Effector memory CD8-positive, alpha-beta T cell (primary cell): Measurements from ENCODE around the gene PDE3A.
"Not testable (repeated sequence)": the region's sequence is repeated elsewhere in the genome, so short reads cannot be mapped to it uniquely, and the experiment has no call there.

Experiments used
- ATAC-seq: fragments of 150-1000 bp; cut with Tn5 transposase; replicated peaks from 2 replicates; pipeline ENCODE4 v1.10.0; 2021; ENCODE audit warnings: mild to moderate bottlenecking, moderate library complexity
- DNase-seq, 3 experiments: peaks; one replicate each; pipeline ENCODE4 v3.0.0; 2021
- H3K27ac Mint-ChIP-seq, 2 donors: one replicate each; pipeline ENCODE4 v1.8.0; 2022; ENCODE audit warnings: mild to moderate bottlenecking in 2 of 2, mixed read lengths in 2 of 2, moderate library complexity in 2 of 2
- H3K27me3 Mint-ChIP-seq, 2 donors: one replicate each; pipeline ENCODE4 v1.8.0; 2022; ENCODE audit warnings: mixed read lengths in 2 of 2
- H3K36me3 Mint-ChIP-seq: one replicate; pipeline ENCODE4 v1.8.0; 2022; ENCODE audit warnings: mild to moderate bottlenecking, moderate library complexity, mixed read lengths; ENCODE audit not compliant: insufficient read depth
- H3K4me1 Mint-ChIP-seq, 2 donors: one replicate each; pipeline ENCODE4 v1.8.0; 2022; ENCODE audit warnings: low read depth in 2 of 2, mixed read lengths in 2 of 2
- H3K4me3 Mint-ChIP-seq, 2 donors: one replicate each; pipeline ENCODE4 v1.8.0; 2022; ENCODE audit warnings: mild to moderate bottlenecking in 2 of 2, mixed read lengths in 2 of 2, moderate library complexity in 2 of 2
- H3K9me3 Mint-ChIP-seq, 2 donors: one replicate each; pipeline ENCODE4 v1.8.0; 2022; ENCODE audit warnings: mixed read lengths in 2 of 2

PDE3A gene

DNA sequence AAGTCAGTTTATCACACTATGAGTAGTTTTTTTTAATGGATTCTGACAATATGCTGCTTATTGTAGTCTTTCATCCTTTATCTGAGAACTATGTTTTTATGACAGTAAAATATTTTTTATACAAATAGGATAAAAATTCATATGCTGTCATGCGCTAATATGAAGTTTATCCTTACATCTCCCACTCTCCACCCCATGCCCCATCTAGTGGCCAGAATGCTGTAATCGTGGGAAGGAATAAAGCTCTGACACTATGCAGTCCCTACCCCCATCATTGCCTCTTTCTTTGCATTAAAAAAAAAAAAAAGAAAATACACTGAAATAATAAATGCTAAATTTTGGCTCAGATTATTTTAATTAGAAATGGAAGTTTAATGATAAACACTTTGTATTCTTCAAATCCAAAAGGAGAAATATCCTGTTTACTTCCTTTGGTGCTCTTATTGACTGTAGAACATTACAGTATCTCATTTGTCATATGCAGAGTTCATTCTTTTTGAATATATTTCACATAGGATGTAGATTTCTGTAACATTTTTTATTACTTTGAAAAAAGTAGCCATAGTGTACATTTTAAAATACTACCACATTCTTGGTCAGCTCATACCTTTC is 180.9 kb downstream of the PDE3A start:
- H3K4me1 Mint-ChIP-seq: no peaks in the 10 kb centered on the region
- no peaks in the 10 kb centered on the region for H3K36me3 Mint-ChIP-seq
- no peaks in the 10 kb centered on the region for H3K9me3 Mint-ChIP-seq
- no peak overlapping the region for H3K4me3 Mint-ChIP-seq
- DNase-seq: no peak
- no peak overlapping the region for H3K27ac Mint-ChIP-seq
- no peak for ATAC-seq
- no peaks in the 10 kb centered on the region for H3K27me3 Mint-ChIP-seq

DNA sequence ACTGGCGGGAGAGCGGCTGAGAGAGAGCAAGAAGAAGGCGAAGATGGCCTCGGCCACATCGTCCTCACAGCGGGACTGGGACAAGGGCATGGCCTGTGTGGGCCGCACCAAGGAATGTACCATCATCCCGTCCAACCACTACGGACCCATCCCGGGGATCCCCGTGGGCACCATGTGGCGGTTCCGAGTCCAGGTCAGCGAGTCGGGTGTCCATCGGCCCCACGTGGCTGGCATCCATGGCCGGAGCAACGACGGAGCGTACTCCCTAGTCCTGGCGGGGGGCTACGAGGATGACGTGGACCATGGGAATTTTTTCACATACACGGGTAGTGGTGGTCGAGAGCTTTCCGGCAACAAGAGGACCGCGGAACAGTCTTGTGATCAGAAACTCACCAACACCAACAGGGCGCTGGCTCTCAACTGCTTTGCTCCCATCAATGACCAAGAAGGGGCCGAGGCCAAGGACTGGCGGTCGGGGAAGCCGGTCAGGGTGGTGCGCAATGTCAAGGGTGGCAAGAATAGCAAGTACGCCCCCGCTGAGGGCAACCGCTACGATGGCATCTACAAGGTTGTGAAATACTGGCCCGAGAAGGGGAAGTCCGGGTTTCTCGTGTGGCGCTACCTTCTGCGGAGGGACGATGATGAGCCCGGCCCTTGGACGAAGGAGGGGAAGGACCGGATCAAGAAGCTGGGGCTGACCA is 183.6 kb downstream of the PDE3A start:
- ATAC-seq, DNase-seq, H3K4me3 Mint-ChIP-seq, H3K4me1 Mint-ChIP-seq, H3K36me3 Mint-ChIP-seq, H3K9me3 Mint-ChIP-seq, H3K27me3 Mint-ChIP-seq, H3K27ac Mint-ChIP-seq: not testable (repeated sequence)

DNA sequence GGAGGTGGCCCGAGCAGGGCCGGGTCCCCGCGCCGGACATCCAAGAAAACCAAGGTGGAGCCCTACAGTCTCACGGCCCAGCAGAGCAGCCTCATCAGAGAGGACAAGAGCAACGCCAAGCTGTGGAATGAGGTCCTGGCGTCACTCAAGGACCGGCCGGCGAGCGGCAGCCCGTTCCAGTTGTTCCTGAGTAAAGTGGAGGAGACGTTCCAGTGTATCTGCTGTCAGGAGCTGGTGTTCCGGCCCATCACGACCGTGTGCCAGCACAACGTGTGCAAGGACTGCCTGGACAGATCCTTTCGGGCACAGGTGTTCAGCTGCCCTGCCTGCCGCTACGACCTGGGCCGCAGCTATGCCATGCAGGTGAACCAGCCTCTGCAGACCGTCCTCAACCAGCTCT is 184.2 kb downstream of the PDE3A start:
- not testable (repeated sequence) for H3K4me3 Mint-ChIP-seq, H3K27ac Mint-ChIP-seq, ATAC-seq, H3K27me3 Mint-ChIP-seq, H3K4me1 Mint-ChIP-seq, DNase-seq, H3K36me3 Mint-ChIP-seq, H3K9me3 Mint-ChIP-seq

DNA sequence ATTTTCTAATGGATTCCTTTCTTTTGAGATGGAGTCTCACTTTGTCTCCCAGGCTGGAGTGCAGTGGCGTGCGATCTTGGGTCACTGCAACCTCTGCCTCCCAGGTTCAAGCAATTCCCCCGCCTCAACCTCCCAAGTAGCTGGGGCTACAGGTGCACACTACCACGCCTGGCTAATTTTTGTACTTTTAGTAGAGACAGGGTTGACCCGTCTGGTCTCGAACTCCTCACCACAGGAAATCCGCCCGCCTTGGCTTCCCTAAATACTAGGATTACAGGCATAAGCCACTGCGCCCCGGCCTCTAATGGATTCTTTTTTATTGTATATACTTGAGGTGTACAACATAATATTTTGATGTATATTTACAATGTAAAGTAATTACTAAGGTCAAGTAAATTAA is 186.7 kb downstream of the PDE3A start:
- Mint-ChIP-seq H3K4me1 (no peaks in the 10 kb centered on the region), H3K27ac (no peak overlapping the region), H3K9me3 (no peaks in the 10 kb centered on the region), H3K27me3 (no peaks in the 10 kb centered on the region), H3K36me3 (no peaks in the 10 kb centered on the region), H3K4me3 (no peak overlapping the region)
- DNase-seq: no peak
- no peak for ATAC-seq

DNA sequence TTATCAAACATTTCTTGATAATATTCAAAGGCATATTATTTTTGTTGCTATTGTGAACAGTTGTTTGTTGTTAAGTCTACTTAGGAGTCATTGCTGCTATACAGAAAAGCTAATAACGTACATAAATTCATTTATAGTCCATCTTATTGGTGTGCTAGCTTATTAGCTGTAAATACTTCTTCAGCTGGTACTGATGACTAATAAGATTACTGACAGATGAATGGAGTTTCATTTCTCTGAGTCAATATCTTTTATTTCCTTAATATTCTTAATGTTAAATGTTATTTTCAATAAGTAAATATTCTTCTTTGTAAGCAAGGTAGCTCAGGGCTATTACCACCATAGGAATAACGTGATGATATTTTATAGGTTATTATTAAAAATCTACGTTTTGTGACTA is 187.4 kb downstream of the PDE3A start:
- Mint-ChIP-seq H3K4me3 (no peak overlapping the region), H3K27me3 (no peaks in the 10 kb centered on the region), H3K9me3 (no peaks in the 10 kb centered on the region), H3K27ac (no peak overlapping the region), H3K36me3 (no peaks in the 10 kb centered on the region), H3K4me1 (no peaks in the 10 kb centered on the region)
- DNase-seq: no peak
- no peak for ATAC-seq

DNA sequence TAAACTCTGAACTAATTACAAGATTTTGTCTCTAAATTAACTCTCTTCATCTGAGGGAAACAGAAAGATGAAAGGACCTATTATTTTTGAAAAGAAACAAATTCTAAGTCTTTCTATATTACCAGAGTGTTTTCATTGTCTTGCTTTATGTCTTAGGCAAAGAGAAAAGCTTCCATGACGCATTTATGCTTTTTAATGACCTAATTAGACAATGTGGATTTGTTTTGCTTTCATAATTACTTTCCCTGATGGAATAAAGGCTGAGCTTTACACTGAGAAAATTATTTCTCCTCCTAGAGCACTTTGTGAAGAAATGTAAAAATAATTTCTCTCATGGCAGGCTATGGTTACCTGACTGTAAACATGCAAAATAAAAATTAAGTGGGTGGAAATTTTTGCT is 188.8 kb downstream of the PDE3A start:
- no peak for ATAC-seq
- Mint-ChIP-seq H3K4me1 (no peaks in the 10 kb centered on the region), H3K27me3 (no peaks in the 10 kb centered on the region), H3K9me3 (no peaks in the 10 kb centered on the region), H3K4me3 (no peak overlapping the region), H3K36me3 (no peaks in the 10 kb centered on the region), H3K27ac (no peak overlapping the region)
- DNase-seq: no peak

DNA sequence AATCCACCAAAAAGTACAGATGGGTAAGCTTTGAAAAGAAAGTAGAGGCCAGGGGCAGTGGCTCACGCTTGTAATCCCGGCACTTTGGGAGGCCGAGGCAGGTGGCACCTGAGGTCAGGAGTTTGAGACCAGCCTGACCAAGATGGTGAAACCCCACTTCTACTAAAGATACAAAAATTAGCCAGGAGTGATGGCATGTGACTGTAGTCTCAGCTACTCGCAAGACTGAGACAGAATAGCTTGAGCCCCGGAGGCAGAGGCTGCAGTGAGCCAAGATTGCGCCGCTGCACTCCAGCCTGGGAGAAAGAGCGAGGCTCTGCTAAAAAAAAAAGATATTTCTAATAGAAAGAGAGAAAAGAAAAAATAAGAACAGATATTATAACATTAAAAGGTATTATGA is 192.6 kb downstream of the PDE3A start:
- ATAC-seq (no peak), DNase-seq (no peak)
- H3K27ac Mint-ChIP-seq: no peak overlapping the region
- no peaks in the 10 kb centered on the region for H3K9me3 Mint-ChIP-seq
- H3K4me1 Mint-ChIP-seq: no peaks in the 10 kb centered on the region
- H3K36me3 Mint-ChIP-seq: no peaks in the 10 kb centered on the region
- no peak overlapping the region for H3K4me3 Mint-ChIP-seq
- no peaks in the 10 kb centered on the region for H3K27me3 Mint-ChIP-seq

DNA sequence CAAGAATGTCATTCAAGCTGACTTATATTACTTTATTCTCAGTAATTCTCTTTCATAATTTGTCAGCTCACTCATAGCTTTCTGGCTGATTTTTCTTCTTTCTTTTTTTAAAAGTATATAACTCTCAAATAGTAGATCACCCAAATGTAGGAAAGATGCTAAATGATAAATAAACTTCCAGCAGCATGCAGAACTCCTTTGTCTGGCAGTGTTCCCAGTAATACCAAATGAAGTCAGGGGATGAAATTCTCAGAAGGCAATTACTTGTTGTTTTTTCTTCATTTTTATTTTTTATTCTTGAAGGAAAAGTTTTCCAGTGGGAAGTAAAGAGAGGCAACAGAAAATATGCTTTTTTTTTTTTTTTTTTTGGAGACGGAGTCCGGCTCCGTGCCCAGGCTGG is 193.5 kb downstream of the PDE3A start:
- no peaks in the 10 kb centered on the region for H3K4me1 Mint-ChIP-seq
- no peak for ATAC-seq
- H3K27me3 Mint-ChIP-seq: no peaks in the 10 kb centered on the region
- no peak overlapping the region for H3K27ac Mint-ChIP-seq
- no peaks in the 10 kb centered on the region for H3K36me3 Mint-ChIP-seq
- no peak for DNase-seq
- H3K4me3 Mint-ChIP-seq: no peak overlapping the region
- no peaks in the 10 kb centered on the region for H3K9me3 Mint-ChIP-seq

DNA sequence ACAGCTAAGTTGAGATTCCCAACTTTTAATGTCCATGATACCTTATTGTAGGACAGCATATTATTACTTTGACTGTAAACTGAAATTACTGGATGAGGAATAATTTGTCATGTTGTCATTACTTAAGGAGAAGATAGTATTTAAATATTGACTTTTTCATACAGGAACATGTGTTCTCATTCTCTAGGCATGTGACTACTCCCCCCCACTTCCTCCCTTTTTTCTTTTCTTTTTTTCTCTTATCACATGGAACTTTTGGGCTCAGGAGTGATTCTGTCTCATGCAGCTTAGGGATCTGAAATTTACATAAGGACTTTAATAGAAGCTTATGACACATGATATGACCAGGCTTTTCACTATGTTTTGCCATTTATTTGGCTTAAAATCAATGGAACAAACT is 199.1 kb downstream of the PDE3A start:
- ATAC-seq: no peak
- H3K27ac Mint-ChIP-seq: no peak overlapping the region

DNA sequence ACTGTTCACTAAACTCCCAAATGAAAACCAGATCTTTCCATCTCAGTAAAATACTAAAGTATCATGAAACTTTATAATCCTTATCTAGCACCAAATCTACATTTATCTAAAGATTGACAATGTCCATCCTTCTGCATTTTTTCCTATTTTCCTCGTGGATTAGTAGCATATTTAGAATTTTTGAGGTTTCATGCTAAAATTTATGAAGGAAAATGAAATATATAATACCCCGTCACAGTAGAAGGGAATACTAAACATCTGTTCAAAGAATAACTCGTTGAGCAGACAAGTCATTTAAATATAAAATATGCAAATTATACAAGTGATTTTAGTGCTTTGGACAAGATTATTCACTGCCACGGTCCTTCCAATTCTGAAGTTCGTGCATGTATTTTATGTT is 204.1 kb downstream of the PDE3A start:
- H3K9me3 Mint-ChIP-seq: no peaks in the 10 kb centered on the region
- no peak overlapping the region for H3K27ac Mint-ChIP-seq
- H3K4me1 Mint-ChIP-seq: no peaks in the 10 kb centered on the region
- no peak for DNase-seq
- ATAC-seq: no peak
- H3K36me3 Mint-ChIP-seq: no peaks in the 10 kb centered on the region
- no peak overlapping the region for H3K4me3 Mint-ChIP-seq
- H3K27me3 Mint-ChIP-seq: no peaks in the 10 kb centered on the region

More for the DNA sequence above, 199.1 kb downstream of the PDE3A start:
- no peaks in the 10 kb centered on the region for H3K4me1 Mint-ChIP-seq
- no peaks in the 10 kb centered on the region for H3K9me3 Mint-ChIP-seq
- H3K4me3 Mint-ChIP-seq: no peak overlapping the region
- no peak for DNase-seq
- H3K36me3 Mint-ChIP-seq: no peaks in the 10 kb centered on the region
- H3K27me3 Mint-ChIP-seq: no peaks in the 10 kb centered on the region

DNA sequence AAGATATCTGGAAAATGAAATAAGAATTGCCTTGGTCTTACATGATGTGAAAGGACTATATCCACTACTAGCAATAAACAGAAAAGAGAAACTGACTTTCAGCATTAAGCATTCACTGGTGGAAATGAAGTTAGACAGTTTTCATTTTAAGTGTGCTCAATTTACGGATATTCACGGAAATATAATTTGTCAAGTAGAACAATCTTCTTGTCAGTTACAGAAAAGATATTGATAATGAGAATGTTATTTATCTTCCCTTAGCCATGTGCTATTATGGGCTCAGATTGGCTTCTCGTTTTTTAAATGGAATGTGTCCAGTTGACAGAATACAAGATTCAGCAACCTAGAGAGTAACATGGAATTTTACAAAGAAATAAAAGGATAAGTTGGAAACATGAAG is 208.2 kb downstream of the PDE3A start:
- Mint-ChIP-seq H3K27ac (no peak overlapping the region), H3K27me3 (no peaks in the 10 kb centered on the region)
- ATAC-seq: no peak

DNA sequence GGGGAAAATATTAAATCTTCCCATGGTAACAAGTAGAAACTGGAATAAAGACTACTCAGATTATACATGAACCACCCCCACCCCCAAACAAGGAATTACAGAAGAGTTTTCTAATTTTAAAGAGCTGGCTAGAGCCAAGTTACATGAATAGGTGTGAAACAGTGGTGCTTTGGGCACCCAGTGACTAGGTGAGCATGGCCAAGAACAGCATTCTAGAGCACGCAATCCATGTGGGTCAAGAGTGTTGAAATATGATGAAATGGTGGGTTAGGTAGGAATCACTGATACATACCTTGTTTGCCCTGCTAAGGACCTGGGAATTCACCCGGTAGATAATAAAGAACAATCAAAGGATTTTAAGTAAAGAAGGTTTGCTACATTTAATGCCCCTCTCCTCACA is 208.7 kb downstream of the PDE3A start:
- Mint-ChIP-seq H3K9me3 (peaks cover 0 to 5% of the 10 kb centered on the region in 2 donors), H3K27ac (no peak overlapping the region), H3K4me1 (no peaks in the 10 kb centered on the region), H3K27me3 (no peaks in the 10 kb centered on the region), H3K36me3 (no peaks in the 10 kb centered on the region), H3K4me3 (no peak overlapping the region)
- ATAC-seq (no peak), DNase-seq (no peak)

More for the DNA sequence above, 208.2 kb downstream of the PDE3A start:
- H3K4me3 Mint-ChIP-seq: no peak overlapping the region
- no peak for DNase-seq
- no peaks in the 10 kb centered on the region for H3K36me3 Mint-ChIP-seq
- no peaks in the 10 kb centered on the region for H3K4me1 Mint-ChIP-seq
- peaks cover 0 to 5% of the 10 kb centered on the region in 2 donors for H3K9me3 Mint-ChIP-seq

DNA sequence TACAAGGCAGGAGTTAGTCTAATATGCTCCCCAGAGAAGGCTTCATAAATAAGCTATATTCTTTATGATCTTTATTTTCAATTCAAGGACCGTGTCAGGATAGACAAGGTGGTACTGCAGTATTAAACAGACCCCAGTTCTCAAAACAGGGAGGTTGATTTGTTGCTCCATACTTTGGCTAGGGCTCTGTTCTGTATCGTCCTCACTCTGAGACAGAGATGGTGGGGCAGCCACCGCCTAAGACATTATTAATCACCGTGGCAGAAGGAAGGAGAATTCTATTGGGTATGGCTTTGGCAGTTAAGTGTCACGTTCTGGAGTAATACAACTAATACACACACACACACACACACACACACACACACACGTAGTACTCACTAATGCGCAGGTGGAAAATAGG is 209.8 kb downstream of the PDE3A start:
- Mint-ChIP-seq H3K9me3 (peaks cover 0 to 5% of the 10 kb centered on the region in 2 donors), H3K27me3 (no peaks in the 10 kb centered on the region), H3K27ac (no peak overlapping the region), H3K4me3 (no peak overlapping the region), H3K36me3 (no peaks in the 10 kb centered on the region), H3K4me1 (no peaks in the 10 kb centered on the region)
- ATAC-seq (no peak), DNase-seq (no peak)

DNA sequence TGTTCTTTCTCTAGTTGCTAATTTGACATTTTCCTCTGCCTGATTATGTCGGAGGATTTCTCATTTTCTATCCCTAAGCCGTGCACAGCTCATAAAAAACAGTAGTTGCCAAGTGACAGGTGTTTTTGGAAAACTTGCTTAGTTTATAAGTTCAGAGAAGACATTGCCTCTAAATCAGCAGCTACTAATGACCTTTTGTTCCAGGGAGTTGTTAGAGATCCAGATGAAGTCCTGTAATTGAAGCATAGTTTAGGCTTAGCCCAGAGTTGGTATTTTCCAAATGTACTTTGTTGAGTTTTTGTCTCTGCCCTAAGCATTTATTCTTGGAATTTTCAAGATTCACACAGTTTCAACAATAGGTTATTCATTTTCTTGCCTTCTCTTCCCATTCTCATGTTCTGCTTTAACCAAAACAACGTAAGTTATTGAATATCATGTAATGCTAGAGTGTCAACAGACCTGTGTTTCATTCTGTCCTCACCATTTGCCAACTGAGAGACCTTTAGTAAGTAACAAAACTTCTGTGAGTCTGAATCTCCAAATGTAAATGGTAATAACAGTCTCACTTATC is 216.8 kb downstream of the PDE3A start:
- H3K27me3 Mint-ChIP-seq: no peaks in the 10 kb centered on the region

More for the DNA sequence above, 216.8 kb downstream of the PDE3A start:
- no peak for DNase-seq
- no peak overlapping the region for H3K27ac Mint-ChIP-seq
- no peaks in the 10 kb centered on the region for H3K9me3 Mint-ChIP-seq
- H3K36me3 Mint-ChIP-seq: no peaks in the 10 kb centered on the region
- no peak overlapping the region for H3K4me3 Mint-ChIP-seq
- no peak for ATAC-seq
- no peaks in the 10 kb centered on the region for H3K4me1 Mint-ChIP-seq
